Pons (tissue), 1 donor: ENCODE data around the gene CNKSR3.
A peak's percentile ranks its signal among the peaks of the same experiment; 100 is the strongest.

ENCODE experiments used
- DNase-seq: peaks from one replicate; pipeline ENCODE4 v3.0.0-alpha.2; 2016; ENCODE audit warnings: low spot score

The CNKSR3 gene

DNA sequence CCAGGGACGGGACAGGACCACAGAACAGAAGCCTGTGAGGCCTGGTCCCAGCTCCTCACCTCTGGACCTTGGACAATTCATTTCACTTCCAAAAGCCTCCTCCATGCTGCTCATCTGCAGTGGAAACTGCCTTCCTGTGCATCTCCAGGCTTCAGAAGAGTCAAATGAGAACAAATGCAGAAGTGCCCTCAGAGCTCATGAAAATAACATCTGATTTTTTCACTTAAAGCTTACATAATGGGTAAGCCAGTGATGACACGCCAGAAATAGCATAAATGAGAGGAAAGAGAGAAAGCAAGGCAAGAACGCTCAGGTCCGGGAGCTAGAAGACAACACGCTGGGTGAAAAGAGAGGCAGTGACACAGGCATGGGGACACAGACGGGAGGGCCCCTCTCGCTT is 7.9 kb downstream of the CNKSR3 start:
- DNase-seq = no peak

DNA sequence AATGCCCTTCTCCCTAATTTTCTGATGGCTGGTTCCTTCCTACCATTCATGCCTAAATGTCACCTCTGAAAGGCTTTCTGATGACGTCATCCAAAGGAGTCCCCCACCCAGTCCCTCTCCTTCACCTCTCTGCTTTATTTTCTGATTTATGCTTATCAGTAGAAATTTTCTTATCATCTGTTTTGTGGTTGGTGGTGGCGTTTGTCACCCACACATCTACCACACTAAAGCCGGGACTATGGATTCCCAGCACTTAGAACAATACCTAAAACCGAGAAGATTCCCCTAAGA is 9.0 kb downstream of the CNKSR3 start:
- no peak for DNase-seq

DNA sequence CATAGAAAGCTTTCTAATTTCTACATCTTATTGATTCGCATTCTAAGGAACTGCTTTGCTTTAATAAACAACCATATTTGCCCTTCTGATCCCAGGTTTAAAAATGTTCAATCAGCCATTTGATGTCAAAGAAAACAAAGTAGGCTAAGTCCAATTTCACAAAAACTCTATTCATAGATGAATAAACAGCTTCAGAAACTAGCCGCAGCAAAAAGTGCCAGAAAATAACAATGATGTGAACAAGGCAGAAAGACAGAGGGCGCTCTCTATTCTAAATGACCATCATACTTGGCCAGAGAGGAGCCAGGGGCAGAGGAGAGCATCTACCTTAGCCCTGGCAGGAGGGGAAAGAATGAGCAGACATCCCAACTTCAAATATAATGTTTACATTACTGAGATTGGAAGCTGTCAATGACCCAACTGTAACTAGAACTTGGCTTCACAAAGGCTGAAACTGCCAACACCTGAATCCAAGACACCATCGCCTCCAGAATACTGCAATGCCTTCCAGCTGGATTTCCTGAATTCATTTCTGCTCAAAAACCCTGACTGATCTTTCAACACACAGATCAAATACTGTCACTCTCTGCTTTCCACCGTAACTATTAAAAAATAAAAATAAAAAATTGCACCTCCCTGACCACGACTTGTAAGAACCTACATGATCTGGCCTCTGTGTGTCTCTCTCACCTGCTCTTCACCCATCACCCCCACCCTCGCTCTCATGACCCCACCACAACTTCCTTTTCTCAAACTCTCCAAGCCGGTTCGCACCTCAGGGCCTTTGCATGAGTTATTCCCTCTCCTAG is 9.5 kb downstream of the CNKSR3 start:
- DNase-seq = peak; percentile 97

DNA sequence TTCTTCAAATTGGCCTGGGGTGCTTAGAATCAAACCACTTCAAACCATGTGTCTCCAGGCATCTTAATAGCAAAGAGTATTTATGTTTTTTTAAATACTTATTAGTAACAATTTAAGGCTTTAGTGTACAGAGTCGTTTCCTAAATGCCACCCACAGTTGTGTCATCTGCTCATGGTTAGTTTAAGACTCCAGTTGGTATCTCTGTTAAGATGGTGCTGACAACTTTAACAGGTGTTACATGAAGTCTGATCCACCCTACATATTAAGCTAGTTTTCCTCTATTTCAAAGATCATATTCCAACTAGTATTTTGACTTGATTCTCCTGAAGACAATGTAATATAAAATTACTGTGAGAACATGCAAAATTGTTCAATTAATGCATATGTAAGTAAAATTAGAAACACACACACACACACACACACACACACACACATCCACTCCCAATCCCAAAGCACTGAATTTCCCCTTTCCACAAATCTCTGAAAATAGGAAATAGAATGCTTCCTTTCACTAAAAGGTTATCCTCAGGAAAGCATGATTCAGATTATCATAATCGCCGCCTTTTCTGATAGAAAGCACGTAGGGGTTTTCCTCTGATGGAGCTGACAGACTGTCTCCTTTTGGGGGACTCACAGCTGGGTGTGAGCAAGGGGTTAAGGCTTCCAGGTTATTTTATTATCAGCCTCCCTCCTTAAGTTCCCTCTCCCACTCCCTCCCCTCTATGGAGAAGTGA is 10.5 kb downstream of the CNKSR3 start:
- no peak for DNase-seq

DNA sequence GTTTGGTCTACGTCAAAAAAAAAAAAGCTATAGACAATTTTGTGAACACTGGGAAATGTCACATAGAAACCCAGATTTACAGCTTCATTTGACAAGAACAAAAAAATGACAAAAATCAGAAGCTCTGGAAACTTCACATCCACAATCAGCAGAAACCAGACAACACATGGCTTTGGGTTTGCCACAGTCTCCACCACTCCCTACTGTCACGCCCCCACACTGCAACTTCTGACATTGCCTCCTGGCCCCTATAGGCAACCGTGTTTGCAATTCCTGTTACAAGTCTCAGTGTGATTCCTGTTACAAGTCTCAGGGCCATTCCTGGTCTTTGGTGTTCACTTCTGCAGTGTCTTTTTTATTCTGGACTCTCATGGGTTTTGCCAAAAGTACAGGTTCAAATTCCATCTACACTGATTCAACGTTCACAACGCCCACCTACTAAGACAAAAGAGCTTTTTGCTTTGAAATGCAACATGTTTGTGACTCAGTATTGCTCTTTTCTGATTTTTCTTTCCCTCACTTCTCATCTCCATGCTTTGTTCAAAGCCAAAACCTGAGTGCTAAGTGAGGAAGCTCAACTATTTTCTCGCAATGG is 12.0 kb downstream of the CNKSR3 start:
- DNase-seq = no peak

DNA sequence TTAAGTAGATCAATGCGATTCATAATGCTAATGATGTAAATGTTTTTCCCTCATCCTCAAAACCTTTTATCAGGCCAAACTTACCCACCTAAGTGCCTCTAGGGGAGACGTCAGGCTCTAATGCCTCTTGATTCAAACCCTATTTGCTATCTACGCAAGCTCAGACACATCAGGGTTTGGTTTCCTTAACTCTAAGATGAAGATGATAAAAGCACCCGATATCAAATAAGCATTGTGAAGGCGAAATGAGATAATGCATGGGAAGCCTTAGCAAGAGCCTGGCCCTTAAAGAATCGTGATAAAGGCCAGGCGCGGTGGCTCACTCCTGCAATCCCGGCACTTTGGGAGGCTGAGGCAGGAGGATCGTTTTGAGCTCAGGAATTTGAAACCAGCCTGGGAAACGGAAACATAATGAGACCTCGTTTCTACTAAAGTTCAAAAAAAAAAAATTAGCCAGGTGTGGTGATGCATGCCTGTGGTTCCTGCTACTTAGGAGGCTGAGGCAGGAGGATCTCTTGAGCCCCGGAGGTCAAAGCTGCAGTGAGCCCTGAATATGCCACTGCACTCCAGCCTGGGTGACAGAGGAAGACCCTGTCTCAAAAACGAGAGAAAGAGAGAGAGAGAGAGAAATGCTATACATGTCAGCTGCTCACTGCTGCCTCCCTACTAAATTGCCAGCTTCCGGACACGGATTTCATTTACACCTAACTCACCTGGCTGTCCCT is 13.5 kb downstream of the CNKSR3 start:
- DNase-seq = no peak

DNA sequence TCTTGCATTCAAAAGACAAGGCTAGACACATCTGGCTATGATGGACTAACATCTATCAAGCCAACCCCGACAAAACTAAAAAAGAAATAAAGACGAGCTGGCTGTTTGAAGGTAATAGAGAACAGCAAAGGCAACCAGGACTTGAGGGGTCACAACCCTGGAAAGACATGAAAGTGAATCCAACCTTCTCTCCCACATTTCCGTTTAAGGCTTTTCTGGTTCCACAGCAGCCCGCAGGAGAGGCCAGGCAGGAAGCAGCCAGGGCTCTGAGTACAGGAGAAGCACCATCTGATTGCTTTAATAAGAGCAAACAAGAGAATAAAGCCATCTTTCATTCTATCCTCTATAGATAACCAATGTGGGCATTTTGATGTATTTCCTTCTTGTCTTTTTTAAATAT is 14.3 kb downstream of the CNKSR3 start:
- DNase-seq = no peak

DNA sequence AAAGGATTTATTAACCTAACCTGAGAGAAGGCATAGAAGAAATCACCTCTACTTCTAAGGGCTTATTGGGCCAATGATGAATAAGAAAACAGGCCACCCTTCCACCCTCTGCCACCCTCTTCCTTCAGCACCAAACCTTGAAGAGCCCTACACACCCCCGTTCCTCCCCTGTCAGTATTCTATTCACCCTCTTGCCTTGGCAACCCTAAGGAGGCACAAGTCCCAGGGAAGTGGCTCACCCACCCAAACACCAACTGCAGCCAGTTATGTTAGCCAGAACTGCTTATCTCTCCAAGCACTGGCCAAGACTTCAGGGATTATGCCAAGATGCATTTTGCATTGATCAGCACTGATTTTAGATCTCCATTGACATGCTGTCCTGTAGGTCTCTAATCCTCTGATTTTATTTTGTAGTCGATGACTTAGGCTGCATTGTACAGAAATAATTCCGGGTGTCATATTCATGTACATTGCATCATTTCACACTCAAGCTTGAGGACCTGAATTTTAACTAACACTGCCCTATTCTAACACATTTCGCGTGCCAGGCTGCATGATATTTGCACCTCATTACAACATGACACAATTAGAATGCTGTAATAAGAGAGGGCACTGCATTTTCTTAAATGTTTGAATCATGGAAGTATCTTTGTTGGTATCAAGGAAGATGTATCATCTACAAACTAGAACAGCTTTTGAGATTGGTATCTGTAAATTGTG is 15.7 kb downstream of the CNKSR3 start:
- DNase-seq = no peak

DNA sequence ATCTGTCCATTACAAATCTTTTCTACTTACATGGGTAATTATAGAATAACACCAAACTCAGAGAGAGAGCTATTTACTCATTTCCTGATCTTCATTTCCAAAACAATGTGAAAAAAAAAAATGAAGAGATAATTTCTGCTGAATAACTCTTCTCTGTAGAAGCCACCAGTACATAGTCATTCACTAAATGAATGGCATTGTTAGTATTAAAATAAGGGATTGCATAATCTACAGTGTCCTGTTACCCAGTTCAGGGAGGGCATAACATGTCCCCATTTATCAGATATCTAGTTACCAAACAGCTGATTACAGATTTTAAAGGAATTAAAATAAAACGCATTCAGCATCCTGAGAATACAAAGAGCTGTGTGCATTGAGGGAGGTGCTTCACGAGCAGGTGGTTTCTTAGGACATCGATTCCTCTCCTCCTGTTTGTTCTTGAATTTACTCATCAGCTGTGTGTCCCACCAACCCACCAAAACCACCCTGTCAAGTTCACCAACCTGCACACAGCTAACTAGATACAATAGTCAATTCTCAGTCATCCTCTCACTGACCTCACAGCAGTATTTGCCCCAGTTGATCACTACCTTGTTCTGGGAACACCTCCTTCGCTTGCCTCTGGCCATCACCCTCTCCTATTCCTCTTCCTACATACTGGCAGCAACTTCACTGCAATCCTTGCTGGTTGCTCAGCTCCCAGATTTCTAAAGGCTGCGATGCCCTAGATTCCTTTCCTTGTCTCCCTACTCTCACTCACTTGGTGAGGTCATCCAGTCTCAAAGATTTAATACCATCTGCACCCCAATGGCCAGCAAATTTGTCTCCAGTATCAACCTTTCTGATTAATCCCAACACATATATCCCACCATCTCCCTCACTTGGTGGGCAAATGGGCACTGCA is 18.7 kb downstream of the CNKSR3 start:
- no peak for DNase-seq

DNA sequence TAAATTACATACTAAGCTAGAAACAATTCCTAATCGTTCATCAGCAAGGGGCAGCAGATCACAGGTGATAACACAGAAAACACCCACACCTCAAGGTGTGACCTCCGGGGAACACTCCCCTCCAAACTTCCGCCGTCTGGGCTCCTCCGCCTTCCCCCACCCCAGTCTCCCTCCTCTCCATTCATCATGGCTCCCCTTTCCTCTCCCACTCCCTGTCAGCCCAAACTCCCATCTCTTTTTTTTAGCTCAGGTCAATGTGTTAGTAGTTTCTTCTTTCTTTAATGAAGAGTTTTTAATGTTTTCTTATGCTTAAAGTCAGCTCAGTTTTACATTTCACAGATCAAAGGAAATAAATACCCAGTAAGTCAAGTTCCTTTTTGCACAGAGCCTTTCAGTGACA is 20.7 kb downstream of the CNKSR3 start:
- no peak for DNase-seq

DNA sequence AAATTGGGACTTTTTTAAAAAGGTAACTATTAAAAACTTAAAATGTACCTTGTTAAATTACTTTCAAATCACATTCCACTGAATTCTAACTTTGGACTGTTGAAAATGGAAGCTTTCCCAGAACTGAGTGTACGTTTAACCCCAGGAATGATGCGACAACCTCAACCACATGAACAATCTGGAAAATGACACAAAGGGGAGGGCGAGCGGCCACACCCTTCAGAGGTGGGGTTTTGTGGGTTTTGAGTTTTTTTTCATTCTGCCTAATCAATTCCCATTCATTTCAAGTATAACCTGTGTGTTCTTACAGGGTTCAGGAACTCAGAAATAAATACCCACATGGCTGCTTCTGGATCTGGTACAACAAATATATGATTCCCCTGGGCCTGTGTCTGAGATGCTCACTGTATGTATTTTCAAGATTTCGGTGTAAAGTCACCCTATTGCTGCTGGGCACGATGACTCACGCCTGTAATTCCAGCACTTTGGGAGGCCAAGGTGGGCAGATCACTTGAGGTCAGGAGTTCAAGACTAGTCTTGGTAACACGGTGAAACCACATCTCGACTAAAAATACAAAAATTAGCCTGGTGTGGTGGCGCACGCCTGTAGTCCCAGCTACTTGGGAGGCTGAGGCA is 21.6 kb downstream of the CNKSR3 start:
- no peak for DNase-seq

DNA sequence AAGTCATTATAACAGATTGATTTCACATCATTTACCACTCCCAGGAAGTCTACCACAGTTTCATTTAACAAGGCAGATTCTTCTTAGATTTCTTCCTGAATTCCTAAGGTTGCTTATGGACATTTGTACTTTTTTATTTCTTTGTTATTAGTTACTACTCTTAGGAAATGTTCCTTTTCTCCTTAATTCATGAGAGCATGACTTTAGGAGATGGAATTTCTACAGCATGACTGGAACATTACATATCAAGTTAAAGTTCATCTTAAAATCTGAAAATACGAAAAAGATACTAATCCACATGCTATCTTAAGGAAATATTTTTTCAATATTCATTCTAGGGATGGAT is 22.3 kb downstream of the CNKSR3 start:
- DNase-seq = no peak

DNA sequence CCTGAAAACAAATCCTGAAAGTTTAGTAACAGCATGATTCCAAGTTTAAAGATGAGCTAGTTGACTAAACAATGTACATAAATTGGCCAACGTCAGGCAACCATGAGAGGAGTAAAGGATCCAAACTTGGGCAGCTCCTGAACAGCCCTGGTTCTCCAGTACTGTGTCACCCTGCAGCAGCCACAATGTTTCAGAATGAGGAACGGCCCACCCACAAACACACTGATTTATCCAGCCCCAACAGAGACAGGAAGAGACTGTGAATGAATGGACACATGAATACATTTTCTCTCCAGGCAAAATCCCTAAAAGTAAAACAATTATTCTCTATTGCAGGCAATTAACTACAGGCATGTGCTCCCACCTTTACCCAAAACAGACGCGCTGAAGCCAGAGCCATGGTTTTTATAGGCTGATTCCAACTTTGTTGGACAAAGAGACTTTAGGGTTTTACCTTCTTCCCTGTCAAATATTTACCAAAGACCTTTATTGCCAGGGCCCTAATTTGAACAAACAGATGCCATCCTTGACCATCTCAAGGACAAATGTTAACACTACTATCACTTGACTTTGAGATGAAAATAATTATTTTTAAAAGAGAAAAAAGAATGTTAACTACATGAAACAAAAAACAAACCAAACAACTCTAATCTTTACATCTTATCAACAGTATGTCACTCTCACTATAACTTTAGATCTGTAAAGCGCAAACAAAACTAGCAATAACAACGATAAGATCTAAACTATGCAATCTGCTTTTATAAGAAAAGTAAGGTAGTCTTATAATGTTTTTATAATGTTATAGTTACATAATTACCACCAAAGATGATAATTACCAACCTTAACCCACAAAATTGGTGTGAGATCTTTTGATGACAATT is 22.9 kb downstream of the CNKSR3 start:
- no peak for DNase-seq

DNA sequence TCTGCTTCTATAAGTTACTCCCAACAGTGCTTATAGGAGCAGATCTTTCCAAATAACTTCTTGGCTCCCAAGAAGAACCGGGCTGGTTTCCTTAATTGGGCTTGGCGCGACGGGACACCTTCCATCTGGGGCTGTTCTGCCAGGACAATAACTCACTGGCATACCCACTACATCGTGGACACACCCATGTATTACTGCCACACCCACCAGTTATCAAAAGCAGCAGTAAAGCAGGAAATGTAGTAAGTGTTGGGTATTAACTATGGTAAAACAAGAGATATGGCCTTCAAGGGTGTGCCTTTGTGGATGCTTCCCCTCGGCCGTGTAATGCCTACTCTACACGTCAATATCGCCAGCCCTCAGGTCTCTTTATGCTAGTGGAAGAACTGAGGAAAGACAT is 24.7 kb downstream of the CNKSR3 start:
- no peak for DNase-seq

DNA sequence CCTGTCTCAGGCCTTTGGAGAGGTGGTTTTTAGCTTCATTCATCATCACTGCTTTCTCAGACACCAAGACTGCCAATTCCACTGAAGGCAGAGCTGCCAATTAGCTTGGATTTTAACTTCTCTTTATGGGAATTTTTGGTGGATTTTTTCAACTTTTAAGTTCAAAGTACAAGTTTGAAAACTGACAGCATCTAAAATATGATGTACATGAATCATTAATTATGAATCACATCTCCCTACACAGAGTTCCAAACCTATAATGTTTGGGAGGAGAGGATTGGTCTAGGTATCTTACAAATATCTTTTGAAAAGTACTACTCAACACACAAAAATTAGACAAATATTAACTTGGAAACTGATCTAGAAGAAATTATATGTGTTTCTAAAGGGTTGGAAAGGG is 25.5 kb downstream of the CNKSR3 start:
- no peak for DNase-seq

DNA sequence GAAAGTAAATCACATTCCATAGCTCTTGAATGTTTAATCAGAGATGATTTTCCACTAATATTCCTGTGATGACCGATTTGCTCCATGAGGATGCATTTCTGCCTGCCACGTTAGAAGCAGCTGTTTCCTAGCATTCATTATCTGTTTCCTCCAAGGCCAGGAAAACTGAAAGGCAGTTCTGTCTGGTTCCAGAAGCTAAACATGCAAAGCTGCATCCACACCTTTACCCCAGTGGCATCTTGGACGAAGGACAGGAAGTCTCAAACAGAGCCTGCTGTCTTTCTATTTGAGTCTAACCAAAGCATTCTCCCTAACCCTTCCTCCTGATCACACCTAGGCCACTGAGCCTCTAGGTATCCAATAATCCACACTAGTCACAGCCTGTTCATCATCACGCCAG is 27.6 kb downstream of the CNKSR3 start:
- peak; percentile 62 for DNase-seq

DNA sequence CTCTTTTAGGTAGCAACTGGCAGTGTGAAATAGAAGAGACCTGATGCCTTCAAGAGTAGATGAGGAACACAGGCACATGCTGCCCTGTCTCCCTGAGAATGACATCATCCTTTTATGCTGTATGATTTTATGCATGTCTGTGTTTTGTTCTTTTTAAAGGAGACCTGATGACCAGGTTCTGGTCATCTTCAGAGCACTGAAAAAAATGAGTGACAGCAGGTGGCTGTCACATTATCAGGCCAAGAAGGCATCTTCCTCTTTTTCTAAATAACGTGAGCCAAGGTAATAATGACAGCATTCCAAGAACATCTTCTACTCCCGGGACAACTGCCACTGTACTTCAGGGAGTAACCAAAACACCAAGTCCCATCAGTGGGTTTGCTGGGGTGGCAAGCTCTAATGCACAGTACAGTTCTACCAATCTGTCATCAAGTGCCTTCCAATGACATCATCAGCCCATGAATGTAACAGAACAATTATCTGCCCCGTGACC is 28.9 kb downstream of the CNKSR3 start:
- no peak for DNase-seq

DNA sequence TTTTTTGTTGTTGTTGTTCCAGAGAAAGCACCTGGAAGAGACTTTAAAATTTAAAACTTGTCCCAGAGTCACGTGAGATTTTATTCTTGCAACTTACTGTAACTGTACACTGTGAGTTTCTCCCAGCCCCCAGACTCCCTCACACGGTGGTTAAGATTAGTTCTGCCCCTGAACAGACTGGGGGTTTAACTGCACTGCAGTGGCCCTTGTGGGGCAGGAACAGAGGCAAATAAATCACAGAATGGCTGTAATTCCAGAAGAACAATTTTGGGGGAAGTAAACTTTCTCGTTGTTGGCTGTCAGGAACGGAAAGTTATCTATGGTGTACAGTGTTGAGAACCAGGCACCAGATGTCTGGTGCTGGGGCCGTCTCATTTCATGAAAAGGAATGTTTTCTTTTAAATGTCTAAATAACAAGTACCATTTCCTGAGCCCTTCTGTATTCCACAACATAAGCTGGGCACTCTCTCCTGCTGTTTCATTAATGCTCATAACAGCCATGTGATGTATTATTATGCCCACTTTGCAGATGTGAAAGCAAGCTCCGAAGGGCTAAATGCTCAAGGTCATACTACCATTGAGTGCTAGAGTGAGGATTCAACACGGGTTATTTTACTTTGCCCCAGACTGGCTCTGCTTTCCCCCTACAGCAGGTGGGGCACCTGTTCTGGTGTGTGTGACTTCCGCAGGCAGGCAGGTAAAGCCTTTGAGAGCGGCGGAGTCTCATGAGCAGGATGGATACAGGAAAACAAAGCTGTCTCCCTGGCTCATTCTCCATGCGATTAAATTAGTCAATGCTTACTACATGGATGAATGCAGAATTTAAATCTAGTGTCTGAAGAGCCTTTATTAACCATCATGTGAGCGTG is 30.5 kb downstream of the CNKSR3 start:
- DNase-seq = no peak
